Fibroblast of mammary gland (primary cell): Measurements from ENCODE around the gene ADGB.
"Not testable (repeated sequence)": the region's sequence is repeated elsewhere in the genome, so short reads cannot be mapped to it uniquely, and the experiment has no call there.

ENCODE experiments used
- DNase-seq: peaks from one replicate; pipeline ENCODE4 v3.0.0-alpha.2; 2010; ENCODE audit warnings: low read depth
- H3K4me3 ChIP-seq: 2 replicates; pipeline ENCODE4 v1.5.1; 2011; ENCODE audit warnings: low read depth, mild to moderate bottlenecking, low read length, moderate library complexity; ENCODE audit not compliant: control insufficient read depth
- CTCF ChIP-seq: conservative IDR thresholded peaks from 2 replicates; pipeline ENCODE4 v1.5.1; 2011; ENCODE audit warnings: low read depth, low read length, inconsistent platforms; ENCODE audit not compliant: control insufficient read depth, insufficient read depth

ADGB gene

GRCh38 chr6:146813554-146813953, 214.8 kb downstream of the ADGB start:
- TF ChIP-seq CTCF, result no peak
- no peak overlapping the region for H3K4me3 ChIP-seq
- peak; percentile 33 for DNase-seq

- no peak for TF ChIP-seq CTCF
- DNase-seq, result peak; percentile 51
- no peak overlapping the region for H3K4me3 ChIP-seq
Measured at GRCh38 chr6:146814148-146814750, 215.5 kb downstream of the ADGB start.

- H3K4me3 ChIP-seq, result not testable (repeated sequence)
- DNase-seq, result peak; percentile 7
Measured at GRCh38 chr6:146815511-146816462, 217.0 kb downstream of the ADGB start.

GRCh38 chr6:146819596-146820320, 221.0 kb downstream of the ADGB start:
- no peak for TF ChIP-seq CTCF
- no peak overlapping the region for H3K4me3 ChIP-seq
- peak; percentile 43 for DNase-seq

GRCh38 chr6:146827216-146827928, 228.6 kb downstream of the ADGB start:
- H3K4me3 ChIP-seq, result no peak overlapping the region
- no peak for TF ChIP-seq CTCF
- DNase-seq, result no peak

- no peak overlapping the region for H3K4me3 ChIP-seq
- DNase-seq, result no peak
- TF ChIP-seq CTCF, result no peak
Measured at GRCh38 chr6:146829792-146830565, 231.2 kb downstream of the ADGB start.
